K562 (cell line): ENCODE measurements around the gene ISCA1. TPM values are rescaled to one million over a fixed set of nuclear protein-coding genes. Genes with fewer than 3 reads are reported as not detected.

ENCODE experiments used
- ATAC-seq: fragments of 200-7000 bp; cut with Tn5 transposase; 3 replicates; pipeline ENCODE4 v1.9.1; 2020; ENCODE audit warnings: moderate library complexity
- BruUV-seq: library from RNA; stranded (reverse); fragments of 400-500 nt; replicated peaks from 2 replicates; lab custom pipeline; 2021; lab: Mats Ljungman, UMichigan
- CTCF ChIA-PET: fragments of 300-600 bp; formaldehyde crosslinking; extraction: SDS; loops from one replicate; lab custom pipeline; 2021; ENCODE audit warnings: low intra/inter-chr PET ratio; lab: Yijun Ruan, JAX
- POLR2A ChIA-PET: fragments of 300-600, 350-650 bp; sonication (Branson Sonifier 250); formaldehyde crosslinking; extraction: SDS; loops from one replicate; lab custom pipeline; 2021; ENCODE audit warnings: antibody characterized with exemption, inconsistent platforms; lab: Yijun Ruan, JAX
- DNase-seq, 4 experiments: peaks; one replicate each; pipeline versions ENCODE4 v3.0.0 to v3.0.0-alpha.2; 2011 to 2018; ENCODE audit warnings: low spot score in 3 of 4, mixed read lengths in 3 of 4; ENCODE audit errors: extremely low read depth in 1 of 4
- FAIRE-seq: peaks from 2 replicates; lab custom pipeline; 2011; peaks lifted over from hg19 to GRCh38; lab: Jason Lieb, UNC
- H2AFZ ChIP-seq: 2 replicates; pipeline ENCODE4 v1.6.0; 2011; ENCODE audit warnings: low read depth, low read length, control low read depth, inconsistent platforms
- H3K27ac ChIP-seq: fragments of 200-600 bp; 3 replicates; pipeline ENCODE4 v1.8.0; 2011; ENCODE audit warnings: low read depth, mild to moderate bottlenecking, control low read depth, inconsistent platforms, low read length, moderate library complexity, mixed read lengths; ENCODE audit errors: extremely low read depth
- H3K27me3 ChIP-seq, 2 experiments: fragments of 300-600 bp in 1 of 2; 2 replicates in 1 of 2; 3 replicates in 1 of 2; pipeline versions ENCODE4 v1.6.0 to v1.8.0; 2011; ENCODE audit warnings: inconsistent platforms in 2 of 2, low read length in 2 of 2, mild to moderate bottlenecking in 1 of 2, mixed read lengths in 1 of 2, moderate library complexity in 1 of 2; ENCODE audit not compliant: control insufficient read depth in 2 of 2, insufficient read depth in 2 of 2
- H3K36me3 ChIP-seq: fragments of 300-600 bp; 3 replicates; pipeline ENCODE4 v1.8.0; 2011; ENCODE audit warnings: mild to moderate bottlenecking, low read length, inconsistent platforms; ENCODE audit not compliant: control insufficient read depth, insufficient read depth
- H3K4me1 ChIP-seq, 2 experiments: fragments of 200-600 bp in 1 of 2; replicated peaks in 1 of 2; 2 replicates in 1 of 2; 3 replicates in 1 of 2; pipeline versions ENCODE4 v1.5.1 to v1.8.0; 2011; ENCODE audit warnings: inconsistent platforms in 2 of 2, low read length in 2 of 2, mild to moderate bottlenecking in 1 of 2, mixed read lengths in 1 of 2, moderate library complexity in 1 of 2; ENCODE audit not compliant: control insufficient read depth in 2 of 2, insufficient read depth in 2 of 2
- H3K4me2 ChIP-seq: 2 replicates; pipeline ENCODE4 v1.6.1; 2011; ENCODE audit warnings: low read length, control low read depth, inconsistent platforms, mixed read lengths; ENCODE audit not compliant: insufficient read depth
- H3K4me3 ChIP-seq: fragments of 200-600 bp; sonication (generic), shearing (Covaris generic); 2 replicates; pipeline ENCODE4 v1.5.1; 2016; ENCODE audit warnings: control low read depth, inconsistent platforms
- H3K79me2 ChIP-seq: fragments of 200-600 bp; 3 replicates; pipeline ENCODE4 v1.8.0; 2011; ENCODE audit warnings: low read length, inconsistent platforms; ENCODE audit not compliant: control insufficient read depth, insufficient read depth
- H3K9ac ChIP-seq, 2 experiments: 2 replicates each; pipeline versions ENCODE4 v1.6.0 to v1.6.1; 2011; ENCODE audit warnings: low read depth in 2 of 2, low read length in 2 of 2, control low read depth in 1 of 2, inconsistent platforms in 1 of 2, mild to moderate bottlenecking in 1 of 2, mixed read lengths in 1 of 2; ENCODE audit not compliant: insufficient read depth in 1 of 2
- H3K9me1 ChIP-seq: one replicate; pipeline ENCODE4 v1.6.0; 2011; ENCODE audit warnings: inconsistent platforms, mild to moderate bottlenecking, low read length, moderate library complexity; ENCODE audit not compliant: control insufficient read depth, insufficient read depth
- H3K9me3 ChIP-seq: replicated peaks from 2 replicates; pipeline ENCODE4 v1.5.1; 2011; ENCODE audit warnings: low read depth, low read length, inconsistent platforms; ENCODE audit not compliant: control insufficient read depth, insufficient read depth
- H4K20me1 ChIP-seq: replicated peaks from 2 replicates; pipeline ENCODE4 v1.6.1; 2011; ENCODE audit warnings: low read length, inconsistent platforms, mixed read lengths; ENCODE audit not compliant: control insufficient read depth, insufficient read depth
- FOSL1 ChIP-seq: fragments of 200-800 bp; sonication (Bioruptor generic); conservative IDR thresholded peaks from 2 replicates; pipeline ENCODE4 v1.6.1; 2016; ENCODE audit warnings: missing genetic modification characterization, missing compliant biosample characterization
- NR2C2 ChIP-seq, 2 experiments: fragments of 200-800 bp in 1 of 2; sonication (Bioruptor generic) in 1 of 2; sonication (generic) in 1 of 2; formaldehyde crosslinking in 1 of 2; IDR thresholded peaks; 2 replicates each; pipeline versions ENCODE4 v1.6.1 to v1.8.0; 2016 to 2022; ENCODE audit warnings: mild to moderate bottlenecking in 1 of 2, missing compliant biosample characterization in 1 of 2, missing genetic modification characterization in 1 of 2, missing genetic modification reagents in 1 of 2
- PHB2 ChIP-seq: fragments of 450-650 bp; IDR thresholded peaks from 2 replicates; pipeline ENCODE4 v1.6.1; 2017; ENCODE audit warnings: low read depth
- PTRF ChIP-seq: fragments of 450-650 bp; IDR thresholded peaks from 2 replicates; pipeline ENCODE4 v1.6.1; 2016; ENCODE audit warnings: mild to moderate bottlenecking, missing genetic modification characterization, missing compliant biosample characterization
- RFX1 ChIP-seq: fragments of 450-650 bp; IDR thresholded peaks from 2 replicates; pipeline ENCODE4 v1.6.1; 2016; ENCODE audit warnings: mild to moderate bottlenecking, moderate library complexity
- RREB1 ChIP-seq: fragments of 250-450 bp; sonication (Bioruptor Pico); IDR thresholded peaks from 2 replicates; pipeline ENCODE4 v1.4.0; 2020
- ZNF121 ChIP-seq: sonication (generic); formaldehyde crosslinking; conservative IDR thresholded peaks from 2 replicates; pipeline ENCODE4 v1.8.0; 2022; ENCODE audit warnings: missing genetic modification reagents
- ZNF224 ChIP-seq: sonication (generic); formaldehyde crosslinking; IDR thresholded peaks from 2 replicates; pipeline ENCODE4 v1.8.0; 2022; ENCODE audit warnings: mild to moderate bottlenecking, missing genetic modification reagents
- ZNF232 ChIP-seq: sonication (generic); formaldehyde crosslinking; IDR thresholded peaks from 2 replicates; pipeline ENCODE4 v1.8.0; 2022; ENCODE audit warnings: mild to moderate bottlenecking, missing genetic modification reagents
- ZNF253 ChIP-seq: fragments of 250-450 bp; sonication (Bioruptor Pico); conservative IDR thresholded peaks from 2 replicates; pipeline ENCODE4 v1.6.1; 2021; ENCODE audit warnings: mild to moderate bottlenecking
- ZNF507 ChIP-seq: conservative IDR thresholded peaks from 2 replicates; pipeline ENCODE4 v1.6.1; 2017; ENCODE audit warnings: missing genetic modification characterization, missing compliant biosample characterization
- WGBS: fragments of 100-300 bp; shearing (Covaris generic); methylation state at CpG from one replicate; pipeline ENCODE4 v1.1.6; 2016; ENCODE audit warnings: low coverage, mixed read lengths; ENCODE audit not compliant: insufficient coverage; ENCODE audit errors: missing lambda C conversion rate; 5-methylcytosine and 5-hydroxymethylcytosine counted together
- in situ Hi-C: fragments of 300-500 bp; cut with MboI; formaldehyde crosslinking; loops from 4 replicates; pipeline ENCODE4 v1.15.0; 2018; ENCODE audit warnings: inconsistent platforms, mixed read lengths
- intact Hi-C: fragments of 100-400 bp; cut with micrococcal nuclease; formaldehyde crosslinking; loops from 2 replicates; pipeline ENCODE4 v1.14.2; 2022
- polyA plus RNA-seq, 8 experiments: library from polyadenylated mRNA; depleted of rRNA in 4 of 8; stranded (reverse) in 5 of 8; unstranded in 3 of 8; fragments of >200 nt; fragmentation: Nextera tagmentation in 2 of 8; fragmentation: Illumina TruSeq in 1 of 8; extraction: Ambion mirVana in 2 of 8; extraction: Trizol in 1 of 8; gene quantifications; 2 replicates each; pipeline versions ENCODE4 v1.2.1 to v1.2.3, GENCODE V29; 2011 to 2014; ENCODE audit warnings: inconsistent platforms in 1 of 8, missing spikeins in 1 of 8
- total RNA-seq, 7 experiments: library from RNA; depleted of rRNA in 6 of 7; stranded (reverse); fragments of >200 nt in 6 of 7; fragmentation: Illumina TruSeq in 2 of 7; extraction: Trizol in 2 of 7; gene quantifications; 2 replicates each; pipeline versions ENCODE4 v1.2.1 to v1.2.3, GENCODE V29; 2011 to 2021; ENCODE audit warnings: low replicate concordance in 1 of 7

ISCA1 gene
- total and polyA plus RNA-seq, 9 of the 15 experiments (the other 6 are each of a cell fraction or from before 2014, with no cell fraction given): 6.5 to 27.1 (median 20.0) TPM

- Histone ChIP-seq H3K27me3 (no peaks in the 10 kb centered on the region), H3K4me2 (no peak within 1 kb of the TSS), H3K9me3 (no peaks in the 10 kb centered on the region), H3K9me1 (no peaks in the 10 kb centered on the region), H3K9ac (no peak within 1 kb of the TSS), H3K4me1 (no peaks in the 10 kb centered on the region), H3K4me3 (no peak within 1 kb of the TSS), H3K27ac (no peak within 1 kb of the TSS), H3K36me3 (peaks cover 13% of the 10 kb centered on the region; the same call in 2 of the 3 replicates), H4K20me1 (no peaks in the 10 kb centered on the region), H3K79me2 (no peaks in the 10 kb centered on the region), H2AFZ (no peak within 1 kb of the TSS)
- no TSS peak for BruUV-seq
- DNase-seq (no peak), FAIRE-seq (no peak), ATAC-seq (no peak)
- TF ChIP-seq ZNF507 (tag): no peak
- TF ChIP-seq PHB2: no peak
- POLR2A ChIA-PET: no interaction called here
- in situ Hi-C loops (no loop called here), intact Hi-C loops (no loop called here)
- CTCF ChIA-PET: no interaction called here
- 69% methylated on average over 5 of the region's 8 CpGs for WGBS
Observed at GRCh38 chr9:86259557-86259956, 22.8 kb downstream of the ISCA1 start, which contains the start of gene C9orf153. Gene C9orf153 (minus strand): TSS chr9:86259657. CDS start chr9:86229603, 30,054 bp downstream.

DNA sequence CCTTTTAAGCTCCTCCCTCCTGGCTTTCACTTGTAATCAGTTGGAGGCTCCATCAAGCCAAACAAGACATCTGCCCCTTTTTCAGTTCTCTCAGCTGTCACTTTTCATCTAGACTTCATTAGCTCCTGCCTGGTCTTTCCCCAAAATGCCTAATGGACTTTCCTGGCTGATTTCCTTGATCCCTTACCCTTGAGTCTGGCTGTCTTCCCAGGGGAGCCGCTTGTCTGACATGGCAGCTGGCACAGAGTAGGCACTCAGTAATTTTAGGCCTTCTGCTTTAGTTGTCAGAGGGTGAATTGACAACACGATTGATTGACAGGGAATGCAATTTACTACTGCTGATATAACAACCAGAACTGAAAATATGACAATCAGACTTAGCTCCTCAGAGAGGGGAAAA lies 24.9 kb downstream of the ISCA1 start:
- CTCF ChIA-PET: no interaction called here
- FAIRE-seq: no peak
- TF ChIP-seq RREB1 (CRISPR knock-in tag) (no peak), FOSL1 (tag) (no peak), ZNF224 (CRISPR knock-in tag) (no peak), ZNF232 (no peak), PTRF (tag) (no peak), NR2C2 (CRISPR knock-in tag; IDR thresholded peaks at IDR 0.05) (no peak), NR2C2 (tag; IDR thresholded peaks at IDR 0.05) (no peak), ZNF253 (CRISPR knock-in tag) (no peak), ZNF121 (CRISPR knock-in tag) (no peak), RFX1 (no peak)

More for the DNA sequence above, 24.9 kb downstream of the ISCA1 start:
- Histone ChIP-seq H3K4me2 (no peak overlapping the region), H2AFZ (no peak overlapping the region), H3K4me3 (no peak overlapping the region), H4K20me1 (no peaks in the 10 kb centered on the region), H3K4me1 (no peaks in the 10 kb centered on the region), H3K9me3 (no peaks in the 10 kb centered on the region), H3K9ac (no peak overlapping the region), H3K9me1 (no peaks in the 10 kb centered on the region), H3K36me3 (peaks cover under 1% of the 10 kb centered on the region; the same call in 1 of the 3 replicates), H3K27ac (no peak overlapping the region), H3K27me3 (no peaks in the 10 kb centered on the region), H3K79me2 (no peaks in the 10 kb centered on the region)
- POLR2A ChIA-PET: interaction anchor here (0.9 kb wide), 1 partner anchor 15 kb away, joined by 3 read pairs; no protein-coding TSS in a partner anchor
- no TSS peak for BruUV-seq
- in situ Hi-C loops (no loop called here), intact Hi-C loops (no loop called here)
- ATAC-seq (no peak), DNase-seq (no peak)
- 24% methylated on average over 2 of the region's 2 CpGs for WGBS
